Measurements from ENCODE around the gene S100A13.

GRCh38 chr1:153571706-153572105 is 55.6 kb downstream of the S100A13 start:
- TF ChIP-seq CTCF (IDR thresholded peaks at IDR 0.05) (no peak), POLR2A (IDR thresholded peaks at IDR 0.05) (no peak)

All from right lobe of liver (tissue), 4 donors.